ENCODE measurements around the gene TTC39C.

Gene TTC39C

DNA sequence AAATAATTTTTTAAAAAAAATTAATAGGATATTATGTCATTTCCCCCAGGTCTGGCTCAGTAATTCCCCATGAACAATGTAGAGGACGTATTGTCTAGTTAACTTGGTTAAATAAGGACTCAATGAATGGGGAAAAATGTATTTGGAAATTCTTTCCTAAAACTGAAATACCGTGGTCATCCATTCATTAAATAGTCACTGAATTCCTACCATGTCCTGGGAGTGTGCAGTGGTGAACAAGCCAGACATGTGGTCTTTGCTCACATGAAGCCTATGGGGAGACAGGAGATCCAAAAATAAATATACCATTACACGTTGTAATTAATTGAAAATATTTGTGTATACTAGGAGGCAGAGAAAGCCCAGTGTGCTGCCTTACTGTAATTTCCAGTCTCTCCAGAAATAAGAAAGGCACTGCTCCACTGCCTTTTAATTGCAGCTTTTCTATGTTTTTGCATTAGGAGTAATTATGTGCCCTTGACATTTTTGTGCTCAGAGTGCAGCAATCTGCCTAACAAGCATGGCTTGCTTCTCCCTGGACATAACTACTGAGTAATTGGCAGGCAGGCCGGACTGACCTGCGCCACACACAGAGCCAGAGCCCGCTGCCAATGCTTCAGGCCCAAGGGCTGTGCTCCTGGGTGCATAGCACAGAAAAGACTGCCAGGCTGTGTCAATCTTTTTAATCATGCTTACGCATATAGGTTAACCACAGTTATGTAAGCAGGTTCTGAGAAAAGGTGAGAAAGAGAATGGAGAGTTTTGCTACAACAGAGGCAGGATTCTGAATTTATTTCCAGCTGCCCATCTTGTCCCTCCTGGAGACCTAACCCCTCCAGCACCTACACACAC, 22.2 kb upstream of the TTC39C start:
- no peak for DNase-seq (ENCODE audit: low read depth, low spot score)

- no peak for DNase-seq (ENCODE audit: low read depth, low spot score)
Observed at GRCh38 chr18:23992941-23993280, 21.6 kb upstream of the TTC39C start.

GRCh38 chr18:23994361-23994902, 20.1 kb upstream of the TTC39C start:
- no peak for DNase-seq (ENCODE audit: low read depth, low spot score)

DNA sequence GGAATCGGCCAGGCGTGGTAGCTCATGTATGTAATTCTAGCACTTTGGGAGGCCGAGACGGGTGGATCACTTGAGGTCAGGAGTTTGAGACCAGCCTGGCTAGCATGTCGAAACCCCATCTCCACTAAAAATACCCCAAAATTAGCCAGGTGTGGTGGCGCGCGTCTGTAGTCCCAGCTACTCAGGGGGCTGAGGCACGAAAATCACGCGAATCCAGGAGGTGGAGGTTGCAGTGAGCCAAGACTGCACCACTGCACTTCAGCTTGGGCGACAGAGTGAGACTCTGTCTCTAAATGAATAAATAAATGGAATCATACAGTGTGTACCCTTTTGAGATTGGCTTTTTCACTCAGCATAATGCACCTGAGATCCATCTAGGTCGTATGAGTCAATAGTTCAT, 19.4 kb upstream of the TTC39C start:
- no peak for DNase-seq (ENCODE audit: low read depth, low spot score)

DNA sequence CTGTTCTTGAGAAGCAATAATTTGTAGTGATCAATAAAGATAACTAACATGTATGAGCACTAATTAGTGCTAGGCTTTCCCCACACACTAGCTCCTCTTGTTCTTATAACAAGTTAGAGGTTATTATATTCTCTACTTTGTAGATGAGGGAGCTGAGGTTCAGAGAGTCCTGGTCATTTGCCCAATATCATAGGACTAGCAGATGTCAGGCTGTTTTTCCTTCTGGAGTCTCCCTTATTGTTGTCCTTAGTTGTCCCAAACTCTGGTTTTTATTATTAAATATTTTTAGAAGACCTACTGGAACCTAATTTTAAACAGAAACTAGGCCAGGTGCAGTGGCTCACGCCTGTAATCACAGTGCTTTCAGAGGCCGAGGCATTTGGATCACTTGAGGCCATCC, 16.5 kb upstream of the TTC39C start:
- no peak for DNase-seq (ENCODE audit: low read depth, low spot score)

- DNase-seq (ENCODE audit: low read depth, low spot score): no peak
Observed at GRCh38 chr18:23998820-23999219, 15.7 kb upstream of the TTC39C start.

GRCh38 chr18:24000613-24001490, 13.7 kb upstream of the TTC39C start:
- no peak for DNase-seq (ENCODE audit: low read depth, low spot score)

- DNase-seq (ENCODE audit: low read depth, low spot score): no peak
Observed at GRCh38 chr18:24002479-24002878, 12.1 kb upstream of the TTC39C start.

GRCh38 chr18:24003288-24003687, 11.3 kb upstream of the TTC39C start:
- DNase-seq (ENCODE audit: low read depth, low spot score): no peak

DNA sequence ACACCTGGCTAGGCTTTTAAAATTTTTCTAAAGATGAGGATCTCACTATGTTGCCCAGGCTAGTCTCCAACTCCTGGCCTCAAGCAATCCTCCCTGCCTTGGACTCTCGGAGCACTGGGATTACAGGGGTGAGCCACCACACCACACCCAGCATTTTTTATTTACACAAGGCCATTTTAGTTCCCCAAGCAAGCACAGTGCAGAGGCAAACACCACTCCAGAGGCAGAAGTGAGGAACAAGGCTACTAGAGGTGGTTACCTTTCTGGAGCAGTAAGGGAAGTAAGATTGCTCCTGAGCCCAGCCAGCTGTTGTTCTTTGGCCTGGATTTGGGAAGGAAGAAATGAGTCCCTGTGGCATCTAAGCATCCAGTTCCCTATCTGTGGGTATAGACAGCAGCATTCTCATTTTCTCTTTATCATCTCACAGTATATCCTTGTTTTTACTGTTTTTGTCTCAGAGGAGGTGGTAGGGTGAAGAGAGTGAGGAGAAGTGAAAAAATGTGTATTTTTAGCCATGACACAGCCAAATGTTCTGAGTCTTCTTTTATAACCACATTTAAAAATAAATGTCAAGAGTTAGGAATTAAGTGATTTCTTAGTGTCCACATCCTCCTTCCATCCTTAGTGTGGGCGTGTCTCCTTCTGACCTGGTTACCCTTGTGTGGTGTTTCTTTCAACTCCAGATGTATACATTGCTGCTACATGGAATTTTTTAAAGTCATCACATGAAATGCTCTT, 10.5 kb upstream of the TTC39C start:
- DNase-seq (ENCODE audit: low read depth, low spot score): no peak

GRCh38 chr18:24006712-24007313, 7.7 kb upstream of the TTC39C start:
- no peak for DNase-seq (ENCODE audit: low read depth, low spot score)

- no peak for DNase-seq (ENCODE audit: low read depth, low spot score)
Observed at GRCh38 chr18:24009246-24009645, 5.3 kb upstream of the TTC39C start.

DNA sequence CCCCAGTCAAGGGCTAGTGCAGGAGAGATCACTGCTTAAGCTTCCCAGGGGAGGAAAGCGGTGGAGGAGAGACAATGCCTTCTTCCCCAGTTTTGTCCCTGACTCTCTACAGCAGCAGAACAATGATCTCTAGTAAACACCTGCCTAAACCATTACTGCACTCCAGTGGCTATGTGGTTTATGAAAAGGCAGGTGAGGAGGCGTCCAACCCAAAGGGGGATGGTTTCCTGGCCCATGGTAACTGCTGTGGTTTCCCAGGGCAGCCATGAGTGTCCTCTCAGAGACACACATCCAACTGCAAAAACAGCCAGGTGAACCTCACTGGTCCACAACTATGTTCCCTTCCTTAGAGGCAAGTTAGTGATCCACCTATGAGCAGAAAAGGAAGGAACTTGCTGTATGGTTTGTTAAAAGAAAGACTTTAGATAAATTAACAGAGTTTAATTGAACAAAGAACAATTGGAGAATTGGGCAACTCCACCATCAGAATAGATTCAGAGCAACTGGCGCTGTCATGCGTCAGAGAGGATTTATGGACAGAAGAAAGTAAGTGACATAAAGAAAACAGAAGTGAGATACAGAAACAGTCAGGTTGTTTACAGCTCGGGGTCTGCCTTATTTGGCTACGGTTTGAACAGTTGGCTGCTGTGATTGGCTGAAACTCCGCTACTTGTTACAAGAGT, 4.8 kb upstream of the TTC39C start:
- no peak for DNase-seq (ENCODE audit: low read depth, low spot score)

GRCh38 chr18:24010673-24011072, 3.9 kb upstream of the TTC39C start:
- DNase-seq (ENCODE audit: low read depth, low spot score): no peak

- DNase-seq (ENCODE audit: low read depth, low spot score): no peak
Observed at GRCh38 chr18:24011123-24011917, 3.2 kb upstream of the TTC39C start.

DNA sequence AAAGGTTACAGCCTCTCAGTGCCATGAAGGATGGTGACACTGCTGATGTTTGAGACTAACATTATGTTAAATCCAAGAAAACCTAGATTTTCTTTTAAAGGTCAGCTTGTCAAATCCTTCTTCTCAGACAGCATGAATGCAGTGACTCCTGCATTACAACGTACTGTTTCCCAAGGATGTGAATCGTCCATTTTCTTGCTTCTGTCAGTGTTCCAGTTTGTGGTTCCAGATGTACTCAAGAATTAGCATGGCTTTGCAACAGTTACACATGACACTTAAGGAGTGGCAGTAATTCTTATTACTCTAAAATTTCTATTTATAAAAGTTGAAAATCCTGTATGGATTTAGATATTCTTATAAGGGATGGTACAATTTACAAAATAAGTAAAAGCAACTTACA, 1.5 kb upstream of the TTC39C start:
- DNase-seq (ENCODE audit: low read depth, low spot score): no peak

GRCh38 chr18:24014986-24015638, 558 bp downstream of the TTC39C start:
- no peak for DNase-seq (ENCODE audit: low read depth, low spot score)

DNA sequence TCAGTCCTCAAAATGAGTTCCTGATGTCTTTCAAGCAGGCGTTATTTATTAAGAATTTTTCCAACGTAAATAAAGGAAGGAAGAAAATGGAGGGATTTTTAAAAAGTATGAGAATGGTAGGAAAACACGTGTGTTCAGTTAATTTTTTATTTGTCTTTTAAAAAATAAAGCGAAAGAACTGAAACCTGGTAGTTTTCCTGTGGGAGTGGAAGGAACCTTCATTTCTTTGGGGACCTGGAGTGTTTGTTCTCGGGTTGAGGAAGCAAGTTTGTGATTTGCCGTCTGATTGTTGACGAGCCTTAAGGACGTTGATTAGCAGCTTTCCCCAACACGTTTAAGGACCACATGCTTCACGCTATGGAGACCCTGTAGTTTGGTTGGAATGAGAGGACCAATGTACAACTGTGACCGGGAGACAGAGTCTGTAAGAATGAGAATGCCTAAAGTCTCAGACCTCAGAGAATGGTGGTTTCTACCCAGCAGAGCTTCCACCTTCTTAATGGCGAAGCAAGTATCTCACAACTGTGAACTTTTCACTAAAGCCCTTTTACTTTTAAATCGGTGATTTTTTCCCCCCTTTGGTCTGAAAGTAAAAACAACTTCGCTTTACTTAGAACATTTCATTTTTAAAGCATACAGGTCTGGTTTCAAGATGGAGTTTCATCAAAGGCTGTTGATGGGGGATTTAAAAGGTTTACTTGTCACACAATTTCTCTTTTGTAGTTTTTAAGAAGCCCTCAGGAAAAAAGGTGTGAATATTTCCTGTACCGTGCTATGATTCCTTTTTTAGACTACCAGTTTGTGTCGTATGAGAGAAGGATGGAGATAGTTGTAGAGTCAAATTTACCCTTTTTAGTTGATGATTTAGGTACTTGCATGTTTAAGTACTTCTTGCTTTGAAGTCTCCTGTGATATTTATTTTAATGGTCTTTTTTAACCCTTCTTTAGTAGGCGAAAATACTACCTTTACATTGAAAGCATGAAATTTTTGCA, 1.4 kb downstream of the TTC39C start:
- DNase-seq (ENCODE audit: low read depth, low spot score): no peak
